OCI-LY3 (cell line): ENCODE results near the gene GRAMD1A.
"Not testable (repeated sequence)": the region's sequence is repeated elsewhere in the genome, so short reads cannot be mapped to it uniquely, and the experiment has no call there.

Experiments used
- H2AFZ ChIP-seq: fragments of 200-600, 300-600 bp; shearing (Covaris generic); 2 replicates; pipeline ENCODE4 v1.6.0; 2014; ENCODE audit warnings: antibody characterized with exemption, low read depth, low read length
- H3K27ac ChIP-seq: fragments of 200-600, 300-600 bp; sonication (generic); 2 replicates; pipeline ENCODE4 v1.5.1; 2014; ENCODE audit warnings: mild to moderate bottlenecking, low read length, moderate library complexity, mixed read lengths
- H3K27me3 ChIP-seq: fragments of 200-600, 300-600 bp; sonication (generic); 2 replicates; pipeline ENCODE4 v1.6.1; 2014; ENCODE audit warnings: low read depth, low read length, mixed read lengths
- H3K36me3 ChIP-seq: fragments of 200-600, 300-600 bp; sonication (generic); replicated peaks from 2 replicates; pipeline ENCODE3; 2014; ENCODE audit warnings: low read depth, low read length, mixed read lengths
- H3K4me1 ChIP-seq: fragments of 300-600, 200-600 bp; sonication (generic); 2 replicates; pipeline ENCODE4 v1.6.1; 2014; ENCODE audit warnings: low read length, mixed read lengths
- H3K4me2 ChIP-seq: fragments of 200-600, 300-600 bp; sonication (generic); 2 replicates; pipeline ENCODE4 v1.6.1; 2014; ENCODE audit warnings: low read length, mixed read lengths
- H3K4me3 ChIP-seq: fragments of 300-600, 200-600 bp; sonication (generic); 2 replicates; pipeline ENCODE4 v1.5.1; 2014; ENCODE audit warnings: antibody characterized with exemption, mild to moderate bottlenecking, low read length, moderate library complexity
- H3K79me2 ChIP-seq: fragments of 300-600, 200-600 bp; shearing (Covaris generic); 2 replicates; pipeline ENCODE4 v1.6.1; 2014; ENCODE audit warnings: mild to moderate bottlenecking, low read length, mixed read lengths
- H3K9ac ChIP-seq: fragments of 300-600, 200-600 bp; shearing (Covaris generic); 2 replicates; pipeline ENCODE4 v1.6.0; 2014; ENCODE audit warnings: mild to moderate bottlenecking, low read length, moderate library complexity
- H3K9me3 ChIP-seq: fragments of 200-600, 300-600 bp; shearing (Covaris generic); 2 replicates; pipeline ENCODE4 v1.6.1; 2014; ENCODE audit warnings: low read length, mixed read lengths; ENCODE audit not compliant: insufficient read depth
- H4K20me1 ChIP-seq: fragments of 200-600, 300-600 bp; sonication (generic); 2 replicates; pipeline ENCODE4 v1.6.1; 2016; ENCODE audit warnings: low read length, mixed read lengths; ENCODE audit not compliant: insufficient read depth
- EZH2phosphoT487 ChIP-seq: fragments of 200-600 bp; shearing (Covaris generic); IDR thresholded peaks from 2 replicates; pipeline ENCODE4 v1.6.1; 2018; ENCODE audit warnings: antibody characterized with exemption, mixed run types, low read depth
- TF ChIP-seq, protein P1 (sequence below): fragments of 200-600, 300-600 bp; sonication (generic); IDR thresholded peaks from 2 replicates; pipeline ENCODE4 v1.5.1; 2014; ENCODE audit warnings: antibody characterized with exemption, low read length, low read depth

The GRAMD1A gene

DNA sequence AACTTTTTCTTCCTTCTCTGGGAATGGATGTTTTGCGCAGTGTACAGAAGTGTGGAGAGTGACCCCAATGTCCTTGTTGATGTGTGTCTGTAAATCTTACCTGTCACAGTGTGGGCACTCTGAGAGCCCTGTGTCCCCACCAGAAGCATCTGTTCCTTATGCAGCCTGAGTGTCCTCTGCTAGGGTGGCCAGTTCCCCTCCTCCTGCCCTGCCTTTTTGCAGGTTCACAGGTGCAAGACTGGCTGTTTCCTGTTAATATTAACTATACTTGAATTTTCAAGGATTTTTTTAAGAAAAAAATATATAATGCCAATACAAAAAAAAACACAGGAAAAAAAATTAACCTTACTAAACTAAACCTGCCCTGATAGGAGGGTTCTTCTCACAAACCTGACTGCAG, 12.0 kb upstream of the GRAMD1A start:
- H3K27ac ChIP-seq: no peak overlapping the region
- no peak overlapping the region for H3K4me3 ChIP-seq
- H3K9ac ChIP-seq: no peak overlapping the region

DNA sequence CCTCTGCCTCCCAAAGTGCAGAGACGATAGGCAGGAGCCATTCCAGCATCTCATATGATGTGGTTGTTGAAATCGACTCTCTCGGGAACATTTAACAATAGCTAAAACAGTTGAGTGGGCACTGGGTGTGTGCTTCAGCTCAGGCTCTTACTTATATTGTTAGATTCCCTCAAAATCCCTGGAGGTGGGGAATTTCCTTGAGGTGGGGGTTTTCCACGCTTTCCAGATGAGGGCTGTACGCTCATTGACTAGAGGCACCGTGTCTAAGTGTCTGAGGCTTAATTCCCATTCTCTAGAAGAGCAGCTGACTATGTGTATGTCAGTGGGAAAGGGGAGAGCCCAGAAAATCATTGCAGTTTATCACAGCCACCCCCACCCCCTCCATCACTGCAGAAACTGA, 10.8 kb upstream of the GRAMD1A start:
- Histone ChIP-seq H3K4me3 (no peak overlapping the region), H3K79me2 (no peaks in the 10 kb centered on the region), H4K20me1 (no peaks in the 10 kb centered on the region), H3K4me2 (peak overlapping the region; percentile 29), H3K4me1 (peaks cover 29% of the 10 kb centered on the region), H3K27me3 (peaks cover 13% of the 10 kb centered on the region), H3K36me3 (no peaks in the 10 kb centered on the region), H3K27ac (no peak overlapping the region), H3K9me3 (peaks cover under 1% of the 10 kb centered on the region; the same call in 1 of the 2 replicates), H3K9ac (no peak overlapping the region), H2AFZ (no peak overlapping the region)
- no peak for TF ChIP-seq EZH2phosphoT487
- TF ChIP-seq, protein P1, sequence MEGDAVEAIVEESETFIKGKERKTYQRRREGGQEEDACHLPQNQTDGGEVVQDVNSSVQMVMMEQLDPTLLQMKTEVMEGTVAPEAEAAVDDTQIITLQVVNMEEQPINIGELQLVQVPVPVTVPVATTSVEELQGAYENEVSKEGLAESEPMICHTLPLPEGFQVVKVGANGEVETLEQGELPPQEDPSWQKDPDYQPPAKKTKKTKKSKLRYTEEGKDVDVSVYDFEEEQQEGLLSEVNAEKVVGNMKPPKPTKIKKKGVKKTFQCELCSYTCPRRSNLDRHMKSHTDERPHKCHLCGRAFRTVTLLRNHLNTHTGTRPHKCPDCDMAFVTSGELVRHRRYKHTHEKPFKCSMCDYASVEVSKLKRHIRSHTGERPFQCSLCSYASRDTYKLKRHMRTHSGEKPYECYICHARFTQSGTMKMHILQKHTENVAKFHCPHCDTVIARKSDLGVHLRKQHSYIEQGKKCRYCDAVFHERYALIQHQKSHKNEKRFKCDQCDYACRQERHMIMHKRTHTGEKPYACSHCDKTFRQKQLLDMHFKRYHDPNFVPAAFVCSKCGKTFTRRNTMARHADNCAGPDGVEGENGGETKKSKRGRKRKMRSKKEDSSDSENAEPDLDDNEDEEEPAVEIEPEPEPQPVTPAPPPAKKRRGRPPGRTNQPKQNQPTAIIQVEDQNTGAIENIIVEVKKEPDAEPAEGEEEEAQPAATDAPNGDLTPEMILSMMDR: no peak

More for the DNA sequence above, 12.0 kb upstream of the GRAMD1A start:
- peaks cover 38% of the 10 kb centered on the region for H3K4me1 ChIP-seq
- no peak overlapping the region for H2AFZ ChIP-seq
- H3K27me3 ChIP-seq: peaks cover 13% of the 10 kb centered on the region
- no peaks in the 10 kb centered on the region for H3K36me3 ChIP-seq
- peak overlapping the region; percentile 29 for H3K4me2 ChIP-seq
- H3K9me3 ChIP-seq: peaks cover 3% of the 10 kb centered on the region; the same call in 1 of the 2 replicates
- H4K20me1 ChIP-seq: no peaks in the 10 kb centered on the region
- H3K79me2 ChIP-seq: no peaks in the 10 kb centered on the region
- no peak for TF ChIP-seq EZH2phosphoT487
- TF ChIP-seq, protein P1: no peak

DNA sequence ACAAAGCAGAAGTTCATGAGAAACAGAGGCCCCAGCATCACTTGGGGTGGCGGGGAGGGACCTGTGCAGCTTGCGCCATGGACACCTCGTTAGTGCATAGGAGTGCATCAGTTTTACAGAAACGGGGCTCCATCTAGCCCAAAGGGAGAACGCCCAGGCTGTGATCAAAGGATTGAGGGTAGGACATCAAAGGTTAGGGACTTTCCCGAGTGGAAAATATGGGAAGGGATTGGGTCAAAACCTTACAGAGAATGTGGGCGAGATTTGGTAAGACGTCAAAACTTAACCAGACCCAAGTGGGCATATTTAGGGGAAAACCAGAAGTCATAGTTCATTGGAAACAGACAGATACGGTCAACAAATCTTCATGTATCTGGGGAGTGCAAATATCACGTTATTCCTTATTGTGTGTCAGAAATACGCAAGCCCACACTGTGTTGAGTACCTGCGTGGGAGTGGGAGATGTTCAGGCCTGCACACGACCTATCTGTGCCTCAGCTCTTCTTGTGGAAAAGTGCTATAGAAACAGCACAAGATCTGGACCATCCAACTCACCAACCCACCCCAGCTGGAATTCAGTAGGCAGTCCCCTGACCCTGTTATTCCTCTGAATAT, 9.4 kb upstream of the GRAMD1A start:
- Histone ChIP-seq H3K4me2 (peak overlapping the region; percentile 34), H3K27ac (no peak overlapping the region), H3K79me2 (no peaks in the 10 kb centered on the region), H3K4me3 (no peak overlapping the region), H3K9ac (no peak overlapping the region), H3K27me3 (peaks cover 7% of the 10 kb centered on the region), H3K4me1 (peaks cover 29% of the 10 kb centered on the region), H3K9me3 (no peaks in the 10 kb centered on the region), H4K20me1 (no peaks in the 10 kb centered on the region), H3K36me3 (no peaks in the 10 kb centered on the region), H2AFZ (no peak overlapping the region)
- no peak for TF ChIP-seq EZH2phosphoT487
- TF ChIP-seq, protein P1: no peak

DNA sequence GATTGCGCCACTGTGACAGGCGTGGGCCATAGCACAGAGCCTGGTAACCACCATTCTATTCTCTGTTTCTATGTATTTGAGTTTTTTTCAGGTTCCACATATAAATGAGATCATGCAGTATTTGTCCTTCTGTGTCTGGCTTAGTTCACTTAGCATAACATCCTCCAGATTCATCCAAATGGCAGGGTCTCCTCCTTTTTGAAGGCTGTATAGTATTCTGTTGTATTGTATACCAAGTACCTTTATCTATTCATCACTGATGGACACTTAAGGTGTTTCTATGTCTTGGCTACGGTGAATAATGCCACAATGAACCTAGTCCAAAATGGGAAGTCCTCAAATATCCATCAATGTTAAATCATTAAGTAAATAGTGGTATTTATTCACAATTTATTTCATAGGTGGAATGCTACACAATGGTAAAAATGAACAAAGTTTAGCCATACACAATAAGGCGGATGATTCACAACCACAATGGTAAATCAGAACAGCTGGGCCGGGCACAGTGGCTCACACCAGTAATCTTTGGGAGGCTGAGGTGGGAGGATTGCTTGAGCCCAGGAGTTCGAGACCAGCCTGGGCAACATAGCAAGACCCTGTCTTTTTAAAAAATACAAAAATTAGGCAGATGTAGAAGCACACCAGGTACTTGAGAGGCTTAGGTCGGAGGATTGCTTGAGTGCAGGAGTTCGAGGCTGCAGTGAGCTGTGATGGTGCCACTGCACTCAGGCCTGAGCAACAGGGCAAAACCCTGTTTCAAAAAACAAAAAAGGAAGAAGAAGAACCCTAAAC, 8.4 kb upstream of the GRAMD1A start:
- Histone ChIP-seq H3K27me3 (peaks cover 5% of the 10 kb centered on the region; the same call in 1 of the 2 replicates), H3K36me3 (no peaks in the 10 kb centered on the region), H3K79me2 (no peaks in the 10 kb centered on the region), H3K9me3 (no peaks in the 10 kb centered on the region), H2AFZ (no peak overlapping the region), H3K9ac (no peak overlapping the region), H3K4me2 (no peak overlapping the region), H3K4me3 (no peak overlapping the region), H3K27ac (no peak overlapping the region), H3K4me1 (peaks cover 29% of the 10 kb centered on the region), H4K20me1 (no peaks in the 10 kb centered on the region)
- TF ChIP-seq, protein P1: no peak
- TF ChIP-seq EZH2phosphoT487: no peak

DNA sequence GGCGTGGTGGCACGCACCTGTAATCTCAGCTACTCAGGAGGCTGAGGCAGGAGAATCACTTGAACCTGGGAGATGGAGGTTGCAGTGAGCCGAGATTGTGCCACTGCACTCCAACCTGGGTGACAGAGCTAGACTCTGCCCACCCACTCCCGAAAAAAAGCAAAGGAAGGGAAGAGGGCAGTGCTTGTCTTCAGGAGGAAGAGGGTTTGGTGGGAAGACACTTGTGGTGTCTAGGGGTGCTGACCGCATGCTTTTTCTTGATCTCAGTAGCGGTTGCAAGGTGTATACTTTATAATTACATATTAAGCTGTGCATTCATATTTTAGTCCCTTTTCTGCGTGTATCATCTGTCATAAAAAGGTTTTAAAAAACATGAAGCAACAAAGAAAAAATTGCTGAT, 7.5 kb upstream of the GRAMD1A start:
- H3K79me2 ChIP-seq, H3K27ac ChIP-seq, H3K4me2 ChIP-seq, H3K27me3 ChIP-seq, H4K20me1 ChIP-seq, H3K36me3 ChIP-seq, H3K9ac ChIP-seq, H3K4me3 ChIP-seq, H2AFZ ChIP-seq, H3K9me3 ChIP-seq: not testable (repeated sequence)
- H3K4me1 ChIP-seq: peaks cover 29% of the 10 kb centered on the region
